CD14-positive monocyte (primary cell): ENCODE measurements around the gene CNTNAP2. TPM values are rescaled to one million over a fixed set of nuclear protein-coding genes. Genes with fewer than 3 reads are reported as not detected.

Experiments used
- DNase-seq, 3 donors: peaks; one replicate each; pipeline ENCODE4 v3.0.0-alpha.2; 2011 to 2022
- H2AFZ ChIP-seq: 2 replicates; pipeline ENCODE4 v1.6.0; 2012; ENCODE audit warnings: mild to moderate bottlenecking, low read depth, low read length, inconsistent platforms; ENCODE audit not compliant: insufficient read depth, poor library complexity, severe bottlenecking
- H3K27ac ChIP-seq, 2 donors: 1 replicate in 1 of 2; 2 replicates in 1 of 2; pipeline ENCODE4 v1.5.1; 2012 to 2013; ENCODE audit warnings: low read length in 2 of 2, control low read depth in 1 of 2, inconsistent platforms in 1 of 2, low read depth in 1 of 2, mild to moderate bottlenecking in 1 of 2
- H3K27me3 ChIP-seq, 2 donors: one replicate each; pipeline versions ENCODE4 v1.6.0 to v1.6.1; 2011 to 2013; ENCODE audit warnings: low read length in 2 of 2; ENCODE audit not compliant: control insufficient read depth in 2 of 2, insufficient read depth in 2 of 2
- H3K36me3 ChIP-seq, 2 donors: replicated peaks in 1 of 2; 1 replicate in 1 of 2; 2 replicates in 1 of 2; pipeline versions ENCODE4 v1.5.1 to v1.6.1; 2012 to 2013; ENCODE audit warnings: low read length in 2 of 2, control low read depth in 1 of 2, inconsistent platforms in 1 of 2, mild to moderate bottlenecking in 1 of 2; ENCODE audit not compliant: insufficient read depth in 2 of 2, control insufficient read depth in 1 of 2
- H3K4me1 ChIP-seq, 2 donors: 1 replicate in 1 of 2; 2 replicates in 1 of 2; pipeline versions ENCODE4 v1.5.1 to v1.6.1; 2012 to 2013; ENCODE audit warnings: low read length in 2 of 2, control low read depth in 1 of 2, inconsistent platforms in 1 of 2, mild to moderate bottlenecking in 1 of 2, moderate library complexity in 1 of 2; ENCODE audit not compliant: insufficient read depth in 2 of 2, control insufficient read depth in 1 of 2
- H3K4me2 ChIP-seq: replicated peaks from 2 replicates; pipeline ENCODE3; 2012; ENCODE audit warnings: low read length, moderate library complexity, mild to moderate bottlenecking; ENCODE audit not compliant: poor library complexity, severe bottlenecking; ENCODE audit errors: extremely low read depth
- H3K4me3 ChIP-seq, 3 experiments: fragments of 200-600 bp in 1 of 3; sonication (generic) in 1 of 3; replicated peaks in 1 of 3; 1 replicate in 2 of 3; 2 replicates in 1 of 3; pipeline ENCODE4 v1.5.1; 2011 to 2013; ENCODE audit warnings: low read length in 3 of 3, mild to moderate bottlenecking in 3 of 3, control low read depth in 2 of 3, low read depth in 2 of 3, inconsistent platforms in 1 of 3, moderate library complexity in 1 of 3
- H3K79me2 ChIP-seq: 2 replicates; pipeline ENCODE4 v1.6.0; 2012; ENCODE audit warnings: mild to moderate bottlenecking, control low read depth, inconsistent platforms, low read length, moderate library complexity; ENCODE audit not compliant: insufficient read depth
- H3K9ac ChIP-seq: 2 replicates; pipeline ENCODE4 v1.6.0; 2017; ENCODE audit warnings: low read length, mild to moderate bottlenecking; ENCODE audit not compliant: insufficient read depth, poor library complexity, severe bottlenecking
- H3K9me3 ChIP-seq, 2 donors: replicated peaks in 1 of 2; 1 replicate in 1 of 2; 2 replicates in 1 of 2; pipeline versions ENCODE4 v1.5.1 to v1.6.1; 2012 to 2013; ENCODE audit warnings: low read length in 2 of 2, control low read depth in 1 of 2; ENCODE audit not compliant: control insufficient read depth in 1 of 2, insufficient read depth in 1 of 2
- H4K20me1 ChIP-seq: 2 replicates; pipeline ENCODE4 v1.6.0; 2012; ENCODE audit warnings: mild to moderate bottlenecking, low read length, control low read depth, moderate library complexity; ENCODE audit not compliant: insufficient read depth
- H3K27ac Mint-ChIP-seq, 7 donors: one replicate each; pipeline ENCODE4 v1.8.0; 2020; ENCODE audit warnings: mild to moderate bottlenecking in 7 of 7, mixed read lengths in 7 of 7, moderate library complexity in 6 of 7, inconsistent platforms in 2 of 7
- H3K27me3 Mint-ChIP-seq, 3 donors: one replicate each; pipeline ENCODE4 v1.8.0; 2021 to 2022; ENCODE audit warnings: low read depth in 3 of 3, mild to moderate bottlenecking in 3 of 3, mixed read lengths in 3 of 3, moderate library complexity in 3 of 3, inconsistent platforms in 1 of 3
- H3K36me3 Mint-ChIP-seq, 2 donors: one replicate each; pipeline ENCODE4 v1.8.0; 2020; ENCODE audit warnings: mixed read lengths in 2 of 2, inconsistent platforms in 1 of 2, mild to moderate bottlenecking in 1 of 2
- H3K4me1 Mint-ChIP-seq: one replicate; pipeline ENCODE4 v1.8.0; 2020; ENCODE audit warnings: mild to moderate bottlenecking, mixed read lengths
- H3K4me3 Mint-ChIP-seq, 2 donors: one replicate each; pipeline ENCODE4 v1.8.0; 2020; ENCODE audit warnings: mild to moderate bottlenecking in 2 of 2, mixed read lengths in 2 of 2, moderate library complexity in 1 of 2
- H3K9me3 Mint-ChIP-seq, 7 donors: one replicate each; pipeline ENCODE4 v1.8.0; 2020 to 2022; ENCODE audit warnings: mixed read lengths in 7 of 7, mild to moderate bottlenecking in 6 of 7, moderate library complexity in 6 of 7, inconsistent platforms in 2 of 7
- CTCF ChIP-seq: fragments of 200-600 bp; IDR thresholded peaks from one replicate; pipeline ENCODE4 v1.8.0; 2022; ENCODE audit warnings: antibody characterized with exemption, mild to moderate bottlenecking
- WGBS: methylation state at CpG from one replicate; pipeline ENCODE4 v1.1.5; 2013; ENCODE audit warnings: missing lambda C conversion rate; ENCODE audit not compliant: insufficient coverage; 5-methylcytosine and 5-hydroxymethylcytosine counted together
- intact Hi-C, 2 donors: fragments of 100-400 bp; cut with micrococcal nuclease; formaldehyde crosslinking; loops; one replicate each; pipeline versions ENCODE4 v1.15.0 to v1.15.1; 2023
- polyA plus RNA-seq, 3 donors: library from polyadenylated mRNA; depleted of rRNA in 1 of 3; unstranded in 2 of 3; stranded (reverse) in 1 of 3; fragments of 300-500 nt in 2 of 3; fragments of >200 nt in 1 of 3; fragmentation: Illumina TruSeq in 2 of 3; gene quantifications; 1 replicate in 2 of 3; 2 replicates in 1 of 3; pipeline ENCODE4 v1.2.3, GENCODE V29; 2012 to 2021

The CNTNAP2 gene
- polyA plus RNA-seq, 3 donors, result 0.01 TPM; not detected in 2

GRCh38 chr7:146138926-146139325 is 22.3 kb downstream of the CNTNAP2 start:
- DNase-seq, result no peak
- Histone ChIP-seq H3K27me3 (no peaks in the 10 kb centered on the region), H4K20me1 (no peaks in the 10 kb centered on the region), H3K27ac (no peak overlapping the region), H3K4me3 (no peak overlapping the region), H3K4me2 (no peak overlapping the region), H3K36me3 (no peaks in the 10 kb centered on the region), H3K9ac (no peak overlapping the region), H3K79me2 (no peaks in the 10 kb centered on the region), H2AFZ (no peak overlapping the region), H3K4me1 (no peaks in the 10 kb centered on the region), H3K9me3 (peaks cover 0 to 3% of the 10 kb centered on the region in 2 donors)
- peaks cover 0 to 2% (median 0%) of the 10 kb centered on the region in 3 donors for H3K27me3 Mint-ChIP-seq
- TF ChIP-seq CTCF, result no peak
- H3K36me3 Mint-ChIP-seq, result no peaks in the 10 kb centered on the region
- WGBS, result no CpG with 5 or more reads among the region's 4 CpGs
- H3K4me1 Mint-ChIP-seq, result no peaks in the 10 kb centered on the region
- intact Hi-C loops, result no loop called here
- H3K4me3 Mint-ChIP-seq, result no peak overlapping the region
- H3K9me3 Mint-ChIP-seq, result peaks cover 0 to 5% (median 2%) of the 10 kb centered on the region in 7 donors
- H3K27ac Mint-ChIP-seq, result no peak overlapping the region

- TF ChIP-seq CTCF, result no peak
- H3K4me2 ChIP-seq, result no peak overlapping the region
- H3K4me1 Mint-ChIP-seq, result no peaks in the 10 kb centered on the region
- H3K4me3 Mint-ChIP-seq, result no peak overlapping the region
- no peak overlapping the region for H3K27ac ChIP-seq
- H3K27me3 ChIP-seq, result no peaks in the 10 kb centered on the region
- H3K27me3 Mint-ChIP-seq, result peaks cover 0 to 1% (median 0%) of the 10 kb centered on the region in 3 donors
- H4K20me1 ChIP-seq, result no peaks in the 10 kb centered on the region
- H3K9me3 Mint-ChIP-seq, result peaks cover 0 to 7% (median 0%) of the 10 kb centered on the region in 7 donors
- no peak for DNase-seq
- H3K79me2 ChIP-seq, result no peaks in the 10 kb centered on the region
- no peak overlapping the region for H3K4me3 ChIP-seq
- no peak overlapping the region for H2AFZ ChIP-seq
- WGBS, result no CpG with 5 or more reads among the region's 6 CpGs
- no peaks in the 10 kb centered on the region for H3K36me3 ChIP-seq
- H3K27ac Mint-ChIP-seq, result no peak overlapping the region
- peaks cover 0 to 4% of the 10 kb centered on the region in 2 donors for H3K9me3 ChIP-seq
- intact Hi-C loops, result no loop called here
- H3K36me3 Mint-ChIP-seq, result no peaks in the 10 kb centered on the region
- H3K4me1 ChIP-seq, result no peaks in the 10 kb centered on the region
- no peak overlapping the region for H3K9ac ChIP-seq
These were observed 30.4 kb downstream of the CNTNAP2 start for GRCh38 chr7:146146831-146147486.
